Upper lobe of left lung (tissue), 4 donors: Measurements from ENCODE around the gene ENOX1.

ENCODE experiments used
- CTCF ChIP-seq, 6 experiments: fragments of 450-650 bp in 4 of 6; fragments of 200-600 bp in 2 of 6; sonication (generic) in 2 of 6; IDR thresholded peaks; one replicate each; pipeline ENCODE4 v1.5.1; 2016 to 2019; ENCODE audit warnings: antibody characterized with exemption in 6 of 6
- POLR2A ChIP-seq, 4 donors: fragments of 450-650 bp; IDR thresholded peaks; one replicate each; pipeline ENCODE4 v1.5.1; 2016 to 2017; ENCODE audit warnings: antibody characterized with exemption in 4 of 4, mild to moderate bottlenecking in 2 of 4
- POLR2AphosphoS5 ChIP-seq, 2 donors: sonication (generic); formaldehyde crosslinking; IDR thresholded peaks; one replicate each; pipeline ENCODE4 v1.5.1; 2017; ENCODE audit warnings: antibody characterized with exemption in 2 of 2

DNA sequence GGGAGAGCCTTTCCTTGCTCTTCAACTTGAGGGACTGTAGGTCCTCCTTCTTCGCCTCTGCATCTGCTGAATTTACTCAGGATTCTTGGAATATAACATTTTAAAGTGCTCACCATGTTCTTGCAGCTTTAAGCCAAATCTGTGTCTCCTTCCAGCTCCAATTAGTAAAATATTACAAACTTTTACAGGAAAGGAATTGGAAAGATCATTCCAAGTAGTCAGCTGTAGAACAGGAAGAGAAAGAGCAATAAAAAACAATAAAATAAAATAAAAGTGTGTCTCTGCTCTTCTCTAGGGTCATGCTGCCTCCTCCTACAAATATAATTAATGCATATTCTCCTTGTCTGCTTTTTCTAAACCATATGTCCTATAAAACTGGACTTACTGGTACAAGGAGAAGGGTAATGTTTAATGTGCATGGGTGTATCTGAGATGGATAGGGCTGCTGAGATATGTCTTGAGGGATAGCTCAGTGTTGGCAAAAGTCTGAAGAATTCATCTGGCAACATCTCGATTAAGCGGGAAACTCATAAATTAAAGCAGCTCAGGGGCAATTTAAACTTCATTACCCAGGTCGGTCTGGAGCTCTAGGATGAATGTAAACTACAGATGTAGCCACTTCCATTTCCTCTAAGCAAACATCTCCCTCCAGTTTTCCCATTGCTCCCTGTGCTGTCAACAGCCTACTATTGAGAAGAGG, 25.0 kb downstream of the ENOX1 start:
- TF ChIP-seq CTCF (IDR thresholded peaks at IDR 0.05) (no peak), POLR2A (IDR thresholded peaks at IDR 0.05) (no peak), POLR2AphosphoS5 (IDR thresholded peaks at IDR 0.05) (no peak)
